Activated T-cell treated with anti-CD3 and anti-CD28 coated beads, Interleukin-2, amount 50 U/mL, for 4 hours (primary cell): ENCODE data around the gene DHX57. TPM values are rescaled to one million over a fixed set of nuclear protein-coding genes. Genes with fewer than 3 reads are reported as not detected.
A peak's percentile ranks its signal among the peaks of the same experiment; 100 is the strongest.
"Not testable (repeated sequence)": the region's sequence is repeated elsewhere in the genome, so short reads cannot be mapped to it uniquely, and the experiment has no call there.

Source experiments
- ATAC-seq, 2 donors: fragments of 200-7000 bp; cut with Tn5 transposase; one replicate each; pipeline ENCODE4 v1.10.0; 2021
- DNase-seq: peaks from one replicate; pipeline ENCODE4 v3.0.0-alpha.2; 2020
- H3K27me3 Mint-ChIP-seq: one replicate; pipeline ENCODE4 v1.8.0; 2021; ENCODE audit warnings: low read depth, mixed read lengths
- H3K36me3 Mint-ChIP-seq: one replicate; pipeline ENCODE4 v1.8.0; 2022; ENCODE audit warnings: mixed read lengths; ENCODE audit not compliant: insufficient read depth
- H3K4me1 Mint-ChIP-seq: one replicate; pipeline ENCODE4 v1.8.0; 2021; ENCODE audit warnings: low read depth, mixed read lengths
- H3K4me3 Mint-ChIP-seq: one replicate; pipeline ENCODE4 v1.8.0; 2021; ENCODE audit warnings: mild to moderate bottlenecking, moderate library complexity, mixed read lengths
- H3K9me3 Mint-ChIP-seq: one replicate; pipeline ENCODE4 v1.8.0; 2021; ENCODE audit warnings: mixed read lengths
- total RNA-seq, 3 donors: library from RNA; stranded (reverse); gene quantifications; one replicate each; pipeline ENCODE4 v1.2.1, GENCODE V29; 2021

The DHX57 gene
- total RNA-seq, 3 donors from 2014 or later = 20.2 to 21.6 (median 21.3) TPM

DNA sequence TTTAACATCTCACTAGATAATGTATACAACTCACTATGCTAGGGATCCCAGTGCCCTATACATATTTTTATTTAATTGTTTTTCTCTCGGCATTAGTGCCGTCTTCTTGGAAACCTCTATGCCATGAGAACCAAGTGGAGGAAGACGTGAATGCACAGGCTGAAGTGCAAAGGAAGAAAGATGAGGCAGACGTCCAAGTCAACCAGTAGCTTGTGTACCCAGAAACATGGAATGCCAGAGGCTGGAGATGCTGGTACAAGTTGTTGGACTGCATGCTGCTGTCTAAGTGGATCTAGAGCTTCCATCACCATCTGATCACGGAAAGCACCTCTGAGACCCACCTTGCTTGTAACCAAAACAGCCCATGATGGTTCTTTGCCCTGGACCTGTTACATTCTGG is 110.2 kb downstream of the DHX57 start:
- Mint-ChIP-seq H3K36me3 (no peaks in the 10 kb centered on the region), H3K4me1 (no peaks in the 10 kb centered on the region), H3K27me3 (peaks cover 2% of the 10 kb centered on the region), H3K4me3 (no peak overlapping the region), H3K9me3 (no peaks in the 10 kb centered on the region)
- ATAC-seq (no peak), DNase-seq (no peak)

DNA sequence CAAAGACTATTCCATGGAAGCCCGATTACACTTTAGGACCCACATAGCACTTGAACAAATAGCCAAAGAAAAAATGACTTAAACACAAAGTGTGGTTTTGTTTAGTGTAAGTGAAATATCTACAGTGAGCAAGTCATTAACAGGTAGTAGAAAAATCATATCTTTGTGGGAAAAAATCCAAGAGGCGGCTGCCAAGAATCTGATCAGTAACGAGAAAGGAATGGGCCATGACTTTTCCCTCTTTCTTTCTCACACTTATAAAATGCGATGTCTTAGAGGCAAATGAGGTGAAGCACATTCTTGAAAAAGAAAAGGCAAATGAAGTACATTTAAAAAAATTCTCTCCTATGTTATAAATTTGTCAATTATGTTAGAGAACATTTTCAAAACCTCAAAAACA is 110.6 kb downstream of the DHX57 start:
- no peak for DNase-seq
- peaks cover 2% of the 10 kb centered on the region for H3K27me3 Mint-ChIP-seq
- H3K4me1 Mint-ChIP-seq = no peaks in the 10 kb centered on the region
- H3K36me3 Mint-ChIP-seq = no peaks in the 10 kb centered on the region
- ATAC-seq = no peak
- H3K4me3 Mint-ChIP-seq = no peak overlapping the region
- no peaks in the 10 kb centered on the region for H3K9me3 Mint-ChIP-seq

DNA sequence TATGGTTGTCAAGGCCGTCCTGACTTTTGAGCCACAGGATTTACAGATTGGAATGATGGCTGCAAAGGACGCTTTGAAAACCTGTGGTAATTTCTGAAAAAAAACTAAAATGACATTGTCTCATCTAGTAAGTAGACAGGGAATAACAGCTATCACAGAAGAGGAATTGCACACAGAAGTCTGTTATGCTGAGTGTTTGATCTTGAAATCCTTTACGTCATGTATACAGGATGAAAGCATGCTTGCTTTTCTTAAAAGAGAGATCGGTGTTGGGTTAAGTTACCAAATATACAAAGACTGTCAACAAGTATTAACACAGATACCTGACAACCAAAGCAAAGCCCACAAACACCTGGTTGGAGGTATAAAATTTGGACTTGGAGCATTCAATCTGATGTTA is 112.0 kb downstream of the DHX57 start:
- DNase-seq (no peak), ATAC-seq (no peak)
- Mint-ChIP-seq H3K36me3 (no peaks in the 10 kb centered on the region), H3K9me3 (no peaks in the 10 kb centered on the region), H3K27me3 (peaks cover 2% of the 10 kb centered on the region), H3K4me3 (no peak overlapping the region), H3K4me1 (no peaks in the 10 kb centered on the region)

DNA sequence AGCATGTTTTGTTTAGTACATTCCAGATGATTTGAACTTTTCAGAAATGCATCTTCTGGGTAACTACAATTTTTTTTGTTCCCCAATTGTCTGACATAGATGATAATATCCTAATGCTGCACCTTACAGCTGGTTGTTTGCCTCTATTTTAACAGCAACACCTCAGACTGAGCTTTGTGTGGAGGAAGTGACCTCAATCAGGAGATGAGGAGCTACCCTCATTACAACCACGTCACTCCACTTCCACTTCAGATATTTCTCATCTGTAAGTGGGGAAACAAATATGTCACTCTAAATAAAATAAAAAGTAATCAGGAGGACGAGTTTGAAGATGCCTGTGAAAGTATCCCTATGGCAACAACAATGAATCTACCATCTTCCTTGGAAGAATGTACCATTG is 112.5 kb downstream of the DHX57 start:
- no peaks in the 10 kb centered on the region for H3K36me3 Mint-ChIP-seq
- H3K4me3 Mint-ChIP-seq = no peak overlapping the region
- no peaks in the 10 kb centered on the region for H3K9me3 Mint-ChIP-seq
- peaks cover 2% of the 10 kb centered on the region for H3K27me3 Mint-ChIP-seq
- no peaks in the 10 kb centered on the region for H3K4me1 Mint-ChIP-seq
- no peak for ATAC-seq
- no peak for DNase-seq

DNA sequence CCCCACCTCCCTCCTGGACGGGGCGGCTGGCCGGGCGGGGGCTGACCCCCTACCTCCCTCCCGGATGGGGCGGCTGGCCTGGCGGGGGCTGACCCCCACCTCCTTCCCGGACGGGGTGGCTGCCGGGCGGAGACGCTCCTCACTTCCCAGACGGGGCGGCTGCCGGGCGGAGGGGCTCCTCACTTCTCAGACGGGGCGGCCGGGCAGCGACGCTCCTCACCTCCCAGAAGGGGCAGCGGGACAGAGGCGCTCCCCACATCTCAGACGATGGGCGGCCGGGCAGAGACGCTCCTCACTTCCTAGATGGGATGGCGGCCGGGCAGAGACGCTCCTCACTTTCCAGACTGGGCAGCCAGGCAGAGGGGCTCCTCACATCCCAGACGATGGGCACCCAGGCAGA is 119.8 kb downstream of the DHX57 start:
- not testable (repeated sequence) for H3K27me3 Mint-ChIP-seq, H3K4me3 Mint-ChIP-seq, H3K9me3 Mint-ChIP-seq, ATAC-seq, H3K36me3 Mint-ChIP-seq, DNase-seq
- H3K4me1 Mint-ChIP-seq = peaks cover 17% of the 10 kb centered on the region

DNA sequence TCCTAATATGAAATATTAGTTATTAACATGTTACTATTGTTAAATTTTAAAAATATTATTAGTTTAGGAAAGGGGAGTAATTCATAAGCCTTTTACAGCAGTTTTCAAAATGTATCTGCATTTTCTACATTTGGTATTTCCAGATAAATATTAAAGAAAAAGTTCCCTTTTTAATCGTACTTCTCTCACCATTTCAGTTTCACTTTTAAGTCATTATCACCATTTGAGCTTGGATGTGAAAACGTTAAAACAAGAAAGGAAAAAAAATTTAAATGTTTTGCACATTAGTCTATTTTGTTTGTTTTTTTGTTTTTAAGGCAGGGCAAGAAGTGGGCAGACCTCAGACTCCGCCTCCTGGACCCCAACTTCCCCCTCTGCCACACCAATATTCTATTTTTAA is 121.2 kb downstream of the DHX57 start:
- H3K27me3 Mint-ChIP-seq = no peaks in the 10 kb centered on the region
- DNase-seq (no peak), ATAC-seq (no peak)
- H3K36me3 Mint-ChIP-seq = peaks cover 13% of the 10 kb centered on the region
- H3K9me3 Mint-ChIP-seq = no peaks in the 10 kb centered on the region
- peaks cover 20% of the 10 kb centered on the region for H3K4me1 Mint-ChIP-seq
- peak overlapping the region; percentile 69 for H3K4me3 Mint-ChIP-seq

DNA sequence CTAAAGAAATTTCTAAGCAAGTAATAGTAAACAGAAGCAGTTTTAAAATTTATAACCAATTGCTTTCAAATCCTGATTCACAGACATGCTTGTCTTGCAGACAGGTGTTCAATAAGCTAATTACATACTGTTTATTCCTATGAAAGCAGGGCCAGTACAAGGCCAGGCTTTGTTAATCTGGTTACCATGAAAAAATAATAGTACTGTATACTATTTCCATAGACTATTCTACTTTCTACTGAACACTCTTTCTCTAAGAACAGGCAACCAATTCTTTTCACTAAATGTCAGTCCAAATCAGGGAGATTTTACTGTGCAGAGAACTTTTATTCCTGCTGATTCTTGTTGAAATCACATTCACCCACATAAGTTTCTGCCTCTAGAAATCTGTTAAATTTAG is 121.7 kb downstream of the DHX57 start:
- Mint-ChIP-seq H3K27me3 (no peaks in the 10 kb centered on the region), H3K9me3 (no peaks in the 10 kb centered on the region), H3K36me3 (peaks cover 17% of the 10 kb centered on the region), H3K4me1 (peaks cover 21% of the 10 kb centered on the region), H3K4me3 (peak overlapping the region; percentile 65)
- no peak for DNase-seq
- no peak for ATAC-seq

DNA sequence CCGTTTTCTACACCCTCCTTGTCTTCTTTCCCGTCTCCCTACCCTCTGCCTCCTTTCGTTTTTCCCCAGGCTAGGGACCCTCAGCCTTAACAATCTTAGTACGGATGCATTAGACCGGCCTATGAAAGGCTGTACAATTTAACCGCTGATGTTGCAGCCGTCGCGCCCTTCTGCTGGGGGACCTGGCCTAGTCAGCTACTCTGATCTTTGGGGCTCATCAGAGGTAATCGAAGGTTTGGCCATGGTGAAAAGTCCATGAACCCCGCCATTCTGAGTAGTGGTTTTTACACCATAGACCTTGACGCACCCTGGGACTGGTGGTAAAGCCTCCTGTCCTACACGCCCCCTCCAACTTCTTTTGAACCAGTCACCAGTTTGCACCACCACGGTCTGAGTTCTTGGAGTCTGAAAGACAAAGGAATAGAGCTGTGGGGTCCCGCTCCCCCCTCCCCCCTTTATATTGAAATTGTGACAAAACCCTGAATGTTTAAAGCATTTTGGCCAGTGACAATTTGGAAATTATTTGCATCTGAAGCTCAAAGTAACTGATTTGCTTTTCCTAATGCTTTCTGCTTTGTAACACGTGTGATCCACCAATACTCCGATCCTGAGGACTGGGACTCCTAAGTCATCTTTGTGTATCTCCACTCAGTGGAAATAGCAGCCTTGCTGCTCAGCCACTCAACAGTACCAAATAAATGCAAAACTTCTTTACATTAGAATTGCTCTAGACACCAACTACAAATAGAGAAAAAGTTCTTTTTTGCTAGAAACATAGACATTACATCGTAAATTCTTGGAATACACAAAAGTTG is 123.9 kb downstream of the DHX57 start:
- Mint-ChIP-seq H3K27me3 (no peaks in the 10 kb centered on the region), H3K9me3 (no peaks in the 10 kb centered on the region)

DNA sequence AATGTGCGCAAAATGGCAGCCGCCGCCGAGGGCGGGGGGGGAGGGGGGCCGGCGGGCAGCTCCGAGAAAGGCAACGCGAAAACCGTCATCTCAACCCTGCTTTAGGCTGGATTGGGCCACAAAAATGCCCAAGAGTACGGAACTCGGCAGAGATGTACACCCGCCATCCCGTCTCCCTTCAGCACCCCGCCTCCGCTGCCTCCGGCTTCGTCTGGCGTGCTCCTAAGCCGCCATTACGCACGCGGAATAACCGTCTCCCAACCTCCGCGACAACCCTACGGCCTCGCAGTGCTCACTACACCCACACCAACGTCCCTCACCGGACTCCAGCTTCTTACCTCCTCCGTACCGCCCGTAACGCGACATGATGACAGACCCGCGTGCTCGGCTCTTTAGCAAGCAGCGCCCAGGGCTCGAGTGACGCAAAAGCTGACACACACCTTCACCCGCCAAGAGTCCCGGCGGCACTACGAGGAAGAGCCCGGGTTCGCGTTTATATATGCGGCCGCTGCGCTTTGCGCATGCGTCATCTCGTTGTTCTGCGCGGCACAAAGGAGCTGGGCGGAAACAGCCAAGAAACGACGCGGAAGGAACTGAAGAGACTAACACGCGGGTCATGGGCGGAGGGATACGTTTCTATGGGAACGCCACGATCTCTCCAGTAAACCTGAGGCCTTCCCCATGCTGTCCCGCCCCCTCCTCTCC is 124.7 kb downstream of the DHX57 start, which contains the start of gene SRSF7:
SRSF7 (minus strand) TSS at position 471 of the 705 bp plus-strand sequence; CDS start at position 366, 105 bp downstream.
- peaks cover 51% of the 10 kb centered on the region for H3K4me1 Mint-ChIP-seq
- H3K27me3 Mint-ChIP-seq = no peaks in the 10 kb centered on the region
- H3K9me3 Mint-ChIP-seq = no peaks in the 10 kb centered on the region
- ATAC-seq (peak; percentile 77 to 80), DNase-seq (peak; percentile 98)
- peaks cover 47% of the 10 kb centered on the region for H3K36me3 Mint-ChIP-seq
- H3K4me3 Mint-ChIP-seq = peak within 1 kb of the TSS; percentile 92

More for the DNA sequence above, 123.9 kb downstream of the DHX57 start:
- Mint-ChIP-seq H3K4me3 (peak overlapping the region; percentile 92), H3K4me1 (peaks cover 43% of the 10 kb centered on the region), H3K36me3 (peaks cover 39% of the 10 kb centered on the region)
- DNase-seq = no peak
- peak; percentile 13 to 15 for ATAC-seq

DNA sequence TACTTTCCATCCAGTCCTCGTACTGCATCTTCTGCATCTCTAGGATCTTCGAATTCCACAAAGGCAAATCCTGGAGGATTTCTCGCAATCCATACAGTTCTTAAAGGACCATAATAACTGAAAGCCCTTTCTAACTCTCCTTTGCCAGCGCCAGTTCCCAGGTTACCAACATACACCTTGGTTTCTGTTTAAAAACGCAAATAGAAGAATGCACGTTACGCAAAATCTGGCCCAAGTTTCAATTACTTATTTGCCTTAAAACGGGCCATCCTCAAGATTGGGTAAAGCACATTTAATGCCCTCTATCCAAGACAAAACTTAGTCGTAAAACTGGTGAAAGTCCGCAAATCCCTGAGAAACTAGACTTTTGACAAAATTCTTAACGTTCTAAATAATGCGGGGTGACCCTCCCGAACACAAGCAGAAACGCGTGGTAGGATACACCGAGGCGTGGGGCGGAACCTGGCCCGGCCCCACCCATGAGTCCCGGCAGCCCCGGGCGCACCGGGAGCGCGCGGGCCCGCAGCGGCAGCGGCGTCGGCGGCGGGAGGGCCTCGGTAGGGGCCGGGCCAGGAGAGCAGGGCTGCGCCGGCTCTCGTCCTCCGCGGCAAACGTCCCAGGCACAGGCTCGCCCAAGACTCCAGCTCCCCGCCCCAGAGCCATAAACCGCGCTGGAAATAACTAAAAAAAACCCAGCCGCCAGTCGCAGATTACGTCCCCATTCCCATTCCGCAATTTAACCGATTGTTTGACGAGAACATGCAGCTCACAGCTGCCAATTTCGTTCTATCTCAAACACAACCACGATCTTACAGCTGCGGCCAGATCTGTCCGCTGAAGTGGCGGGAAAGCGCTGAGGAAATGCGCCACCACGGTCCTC is 125.5 kb downstream of the DHX57 start:
- H3K36me3 Mint-ChIP-seq = peaks cover 53% of the 10 kb centered on the region
- H3K9me3 Mint-ChIP-seq = no peaks in the 10 kb centered on the region
- ATAC-seq (peak; percentile 27 to 31), DNase-seq (peak; percentile 50)
- peak overlapping the region; percentile 92 for H3K4me3 Mint-ChIP-seq
- peaks cover 59% of the 10 kb centered on the region for H3K4me1 Mint-ChIP-seq
- no peaks in the 10 kb centered on the region for H3K27me3 Mint-ChIP-seq

DNA sequence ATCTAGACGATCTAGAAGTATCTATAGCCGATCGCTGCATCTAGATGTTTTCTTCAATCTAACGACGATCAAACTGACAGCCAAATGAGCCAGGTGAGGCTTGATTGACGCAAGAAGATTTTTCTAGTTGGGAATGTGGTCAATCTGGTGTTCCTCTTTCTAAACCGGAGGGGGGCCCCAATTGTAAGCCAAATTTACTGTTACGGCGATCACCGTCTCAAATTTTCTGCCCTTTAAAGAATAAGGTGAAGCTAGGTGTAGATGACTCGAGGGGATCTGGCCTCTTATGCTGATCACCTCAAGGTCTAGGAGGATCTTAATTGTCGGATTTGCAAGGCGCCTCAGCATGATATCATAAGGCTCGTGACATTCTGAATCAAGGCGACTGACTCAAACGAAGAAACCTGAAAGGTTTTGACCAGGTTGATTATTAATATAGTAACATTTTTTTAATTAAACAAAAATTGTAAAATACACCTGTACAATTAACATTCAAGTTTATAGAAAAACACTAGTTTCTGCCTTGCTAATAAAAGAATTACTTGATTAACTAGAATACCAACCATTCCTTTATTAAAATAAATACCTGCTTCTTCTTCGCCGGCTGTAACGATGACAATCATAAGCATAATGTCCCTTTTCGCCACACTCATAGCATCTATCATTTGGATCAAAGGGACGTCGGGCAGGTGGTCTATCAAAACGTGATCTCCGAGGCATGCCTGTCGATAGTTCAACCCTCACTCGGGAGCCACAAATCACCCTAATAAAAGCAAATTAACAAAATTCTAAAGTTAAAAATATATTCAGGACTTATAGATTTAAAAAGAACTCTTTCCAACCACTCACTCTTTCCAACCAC is 126.6 kb downstream of the DHX57 start:
- peaks cover 67% of the 10 kb centered on the region for H3K4me1 Mint-ChIP-seq
- H3K4me3 Mint-ChIP-seq = peak overlapping the region; percentile 92
- H3K36me3 Mint-ChIP-seq = peaks cover 62% of the 10 kb centered on the region
- no peaks in the 10 kb centered on the region for H3K27me3 Mint-ChIP-seq
- DNase-seq (no peak), ATAC-seq (no peak)
- H3K9me3 Mint-ChIP-seq = no peaks in the 10 kb centered on the region

DNA sequence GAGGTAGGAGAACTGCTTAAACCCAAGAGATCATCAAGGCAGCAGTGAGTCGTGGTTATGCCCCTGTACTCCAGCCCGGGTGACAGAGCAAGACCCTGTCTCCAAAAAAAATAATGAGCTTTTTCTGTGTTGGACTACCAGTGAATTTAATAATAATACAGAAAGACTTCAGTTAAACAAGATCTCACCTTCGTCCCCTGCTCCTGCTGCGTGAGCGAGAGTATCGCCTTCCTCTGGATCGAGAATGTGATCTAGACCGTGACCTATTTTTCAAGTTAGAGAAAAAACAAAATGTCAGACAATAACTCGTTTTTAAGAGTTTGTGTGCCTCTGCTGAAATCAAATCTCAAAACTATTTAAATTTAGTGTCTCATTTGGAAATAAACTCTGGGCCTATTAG is 127.3 kb downstream of the DHX57 start:
- Mint-ChIP-seq H3K4me1 (peaks cover 68% of the 10 kb centered on the region), H3K36me3 (peaks cover 68% of the 10 kb centered on the region), H3K4me3 (peak overlapping the region; percentile 92), H3K9me3 (no peaks in the 10 kb centered on the region), H3K27me3 (no peaks in the 10 kb centered on the region)
- ATAC-seq = no peak
- DNase-seq = no peak

DNA sequence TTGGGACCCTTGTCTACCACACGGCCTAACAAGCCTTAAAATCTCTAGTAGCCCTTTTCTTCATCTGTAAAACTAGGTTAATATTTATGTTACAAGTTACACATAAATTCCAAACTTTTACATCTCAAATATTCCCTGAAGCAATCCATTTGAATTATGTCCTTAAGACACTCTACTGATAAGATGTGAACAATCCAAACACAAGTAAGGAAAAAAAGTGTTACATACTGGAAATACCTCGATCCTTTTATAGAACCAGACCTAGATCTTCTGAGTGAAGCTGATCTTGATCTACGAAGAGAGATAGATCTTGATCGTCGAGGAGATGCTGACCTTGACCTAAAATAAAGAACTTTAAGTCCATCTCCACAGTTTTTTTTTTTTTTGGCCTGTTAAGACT is 127.9 kb downstream of the DHX57 start:
- no peak for DNase-seq
- H3K4me3 Mint-ChIP-seq = peak overlapping the region; percentile 92
- no peak for ATAC-seq
- no peaks in the 10 kb centered on the region for H3K9me3 Mint-ChIP-seq
- H3K36me3 Mint-ChIP-seq = peaks cover 69% of the 10 kb centered on the region
- H3K27me3 Mint-ChIP-seq = no peaks in the 10 kb centered on the region
- peaks cover 70% of the 10 kb centered on the region for H3K4me1 Mint-ChIP-seq
